Stimulated activated naive CD4-positive, alpha-beta T cell (primary cell): Measurements from ENCODE around the gene ADAMTSL5.

Experiments
- DNase-seq, 6 experiments: peaks; one replicate each; lab custom pipeline; 2025; lab: John Stamatoyannopoulos, UW

ADAMTSL5 gene

DNA sequence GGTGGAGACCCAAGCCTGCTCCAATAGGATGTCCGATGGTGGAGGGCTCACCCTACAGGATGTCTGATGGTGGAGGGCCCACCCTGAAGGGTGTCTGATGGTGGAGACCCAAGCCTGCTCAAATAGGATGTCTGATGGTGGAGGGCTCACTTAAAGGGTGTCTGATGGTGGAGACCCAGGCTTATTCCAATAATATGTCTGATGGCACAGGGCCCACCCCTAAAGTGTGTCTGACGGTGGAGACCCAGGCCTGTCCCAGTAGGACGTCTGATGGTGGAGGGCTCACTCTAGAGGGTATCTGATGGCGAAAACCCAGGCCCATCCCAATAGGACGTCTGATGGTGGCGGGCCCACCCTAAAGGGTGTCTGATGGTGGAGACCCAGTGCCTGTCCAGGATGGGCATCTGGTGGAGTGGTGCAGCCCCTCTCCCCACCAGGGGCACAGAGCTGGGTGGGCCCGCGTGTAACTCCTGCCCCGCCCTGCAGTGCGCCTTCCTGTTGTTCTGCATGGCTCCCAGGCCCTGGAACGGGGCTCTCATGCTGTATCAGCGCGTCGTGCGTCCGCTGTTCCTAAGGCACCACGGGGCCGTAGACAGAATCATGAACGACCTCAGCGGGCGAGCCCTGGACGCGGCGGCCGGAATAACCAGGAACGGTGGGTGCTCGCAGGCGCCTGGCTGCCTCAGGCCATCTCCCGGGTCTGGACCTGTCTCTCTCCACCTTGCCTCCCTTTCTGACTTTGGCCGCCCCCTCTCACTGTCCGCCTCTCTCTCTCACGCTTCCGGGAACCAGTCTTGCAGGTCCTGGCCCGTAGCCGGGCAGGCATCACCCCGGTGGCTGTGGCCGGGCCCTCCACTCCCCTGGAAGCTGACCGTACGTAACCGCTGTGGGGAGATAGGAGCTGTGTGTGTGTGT, 16.8 kb downstream of the ADAMTSL5 start:
- no peak for DNase-seq

- no peak for DNase-seq
These were observed 17.6 kb downstream of the ADAMTSL5 start for GRCh38 chr19:1495051-1495798.

- no peak for DNase-seq
These were observed 18.6 kb downstream of the ADAMTSL5 start for GRCh38 chr19:1494115-1494815.

DNA sequence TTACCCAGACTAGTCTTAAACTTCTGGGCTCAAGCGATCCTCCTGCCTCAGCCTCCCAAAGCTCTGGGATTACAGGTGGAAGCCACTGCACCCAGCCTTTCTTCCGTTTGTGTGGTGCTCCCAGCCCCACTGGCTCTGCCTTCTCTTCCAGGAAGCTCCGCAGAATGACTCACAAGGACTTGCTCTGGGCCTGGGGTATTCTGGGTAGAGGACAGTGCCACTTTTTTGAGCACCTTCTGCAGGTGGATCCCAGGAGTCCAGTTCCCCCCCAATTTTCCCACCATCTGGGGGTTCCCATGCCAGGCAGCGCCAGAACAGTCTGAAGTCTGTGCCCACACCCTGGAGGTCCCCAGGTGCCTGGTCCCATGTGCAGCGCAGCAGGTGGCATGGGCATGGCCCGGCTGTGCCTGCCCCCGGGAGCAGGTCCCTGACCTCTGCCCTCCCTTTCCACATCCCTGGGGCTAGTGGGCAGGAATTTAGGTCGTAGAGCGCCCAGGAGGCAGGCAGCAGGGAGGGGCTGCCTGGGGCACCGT, 20.3 kb downstream of the ADAMTSL5 start:
- no peak for DNase-seq

DNA sequence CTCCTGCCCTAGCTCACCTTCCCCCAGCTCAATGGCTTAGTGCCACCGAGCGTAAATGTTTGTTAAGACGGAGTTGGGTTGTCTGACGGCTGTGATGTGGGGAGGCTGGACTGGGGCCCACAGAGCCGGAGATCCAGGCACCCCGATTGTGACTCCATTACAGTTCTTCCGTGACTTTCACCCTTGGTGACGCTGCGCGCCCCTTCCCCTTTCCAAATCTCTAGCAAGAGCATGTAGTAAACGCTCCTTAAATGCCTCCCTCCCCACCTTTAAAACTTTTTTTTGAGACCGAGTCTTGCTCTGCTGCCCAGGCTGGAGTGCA, 21.0 kb downstream of the ADAMTSL5 start:
- no peak for DNase-seq

- no peak for DNase-seq
These were observed 21.5 kb downstream of the ADAMTSL5 start, which contains the start of gene REEP6 for GRCh38 chr19:1491114-1491848. TSS of gene REEP6 (plus strand) at chr19:1491181. CDS start at chr19:1491270, 89 bp downstream.

GRCh38 chr19:1490311-1491113, 22.3 kb downstream of the ADAMTSL5 start, which contains the start of gene PCSK4:
TSS of gene PCSK4 (minus strand) at chr19:1490350. CDS start at chr19:1490346, 4 bp downstream.
- DNase-seq = peak; percentile 97 to 100 (median 98)

- peak in 1 of 6 experiments; percentile 28 for DNase-seq
These were observed 23.1 kb downstream of the ADAMTSL5 start for GRCh38 chr19:1489463-1490310.

DNA sequence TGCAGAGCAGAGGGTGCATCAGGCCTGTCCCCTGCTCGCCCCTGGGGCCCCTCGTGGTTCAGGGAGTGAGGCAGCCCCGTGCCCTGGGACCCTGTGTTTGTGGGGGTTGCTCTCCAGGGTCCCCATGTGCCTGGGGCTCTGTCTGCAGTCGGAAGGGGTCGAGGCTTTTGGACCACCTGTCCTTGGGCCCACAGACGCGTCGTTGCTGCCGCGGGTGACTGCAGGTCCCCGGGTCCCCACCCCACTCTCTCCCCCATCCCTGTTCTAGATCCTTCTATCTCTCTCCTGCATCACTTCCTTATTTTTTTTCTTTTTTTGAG, 24.6 kb downstream of the ADAMTSL5 start:
- DNase-seq = no peak

- no peak for DNase-seq
These were observed 25.1 kb downstream of the ADAMTSL5 start for GRCh38 chr19:1487576-1488281.

GRCh38 chr19:1486720-1487575, 25.9 kb downstream of the ADAMTSL5 start:
- DNase-seq = no peak

DNA sequence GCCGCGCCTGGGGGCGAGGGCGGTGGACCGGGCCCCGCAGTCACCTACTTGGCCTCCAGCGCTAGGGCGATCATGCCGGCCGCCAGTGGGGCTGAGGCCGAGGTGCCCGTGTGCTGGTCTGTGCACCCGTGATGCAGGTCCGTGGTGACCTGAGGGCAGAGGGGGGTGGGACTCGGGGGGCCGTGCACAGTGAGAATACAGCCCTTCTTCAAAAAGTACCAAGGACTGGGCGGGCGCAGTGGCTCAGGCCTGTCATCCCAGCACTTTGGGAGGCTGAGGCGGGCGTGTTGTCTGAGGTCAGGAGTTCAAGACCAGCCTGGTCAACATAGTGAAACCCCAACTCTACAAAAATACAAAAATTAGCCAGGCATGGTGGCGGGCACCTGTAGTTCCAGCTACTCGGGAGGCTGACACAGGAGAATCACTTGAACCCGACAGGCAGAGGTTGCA, 28.8 kb downstream of the ADAMTSL5 start:
- no peak for DNase-seq

GRCh38 chr19:1483131-1483978, 29.5 kb downstream of the ADAMTSL5 start:
- no peak for DNase-seq

- DNase-seq = no peak
These were observed 30.3 kb downstream of the ADAMTSL5 start for GRCh38 chr19:1482361-1483130.

DNA sequence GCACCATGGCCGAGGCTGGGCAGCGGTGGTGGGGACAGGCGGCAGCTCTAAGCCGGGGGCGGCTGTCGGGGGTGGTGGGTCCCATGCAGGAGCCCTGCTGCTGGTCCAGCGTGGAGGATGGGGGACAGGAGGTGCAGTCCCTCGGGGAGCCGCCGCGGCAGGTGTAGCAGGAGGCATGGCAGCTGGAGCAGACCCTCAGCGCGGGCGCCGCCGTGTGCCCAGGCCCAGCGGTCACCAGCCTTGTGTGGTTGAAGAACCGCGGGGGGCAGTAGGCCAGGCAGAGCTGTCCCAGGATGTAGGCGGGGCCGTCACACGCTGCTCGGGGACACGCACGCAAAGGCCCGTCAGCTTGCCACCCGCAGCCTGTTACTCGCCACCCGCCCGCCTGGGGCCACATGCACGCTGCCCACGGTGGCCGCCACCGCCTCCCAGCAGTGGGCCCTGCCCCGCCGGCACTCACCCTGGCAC, 30.9 kb downstream of the ADAMTSL5 start:
- no peak for DNase-seq

GRCh38 chr19:1481224-1481892, 31.5 kb downstream of the ADAMTSL5 start:
- DNase-seq = no peak
